NK-92 (cell line): ENCODE data around the gene LACTB.

ENCODE experiments used
- DNase-seq: peaks from one replicate; lab custom pipeline; 2025; ENCODE audit not compliant: unreplicated experiment; lab: John Stamatoyannopoulos, UW

Gene LACTB

DNA sequence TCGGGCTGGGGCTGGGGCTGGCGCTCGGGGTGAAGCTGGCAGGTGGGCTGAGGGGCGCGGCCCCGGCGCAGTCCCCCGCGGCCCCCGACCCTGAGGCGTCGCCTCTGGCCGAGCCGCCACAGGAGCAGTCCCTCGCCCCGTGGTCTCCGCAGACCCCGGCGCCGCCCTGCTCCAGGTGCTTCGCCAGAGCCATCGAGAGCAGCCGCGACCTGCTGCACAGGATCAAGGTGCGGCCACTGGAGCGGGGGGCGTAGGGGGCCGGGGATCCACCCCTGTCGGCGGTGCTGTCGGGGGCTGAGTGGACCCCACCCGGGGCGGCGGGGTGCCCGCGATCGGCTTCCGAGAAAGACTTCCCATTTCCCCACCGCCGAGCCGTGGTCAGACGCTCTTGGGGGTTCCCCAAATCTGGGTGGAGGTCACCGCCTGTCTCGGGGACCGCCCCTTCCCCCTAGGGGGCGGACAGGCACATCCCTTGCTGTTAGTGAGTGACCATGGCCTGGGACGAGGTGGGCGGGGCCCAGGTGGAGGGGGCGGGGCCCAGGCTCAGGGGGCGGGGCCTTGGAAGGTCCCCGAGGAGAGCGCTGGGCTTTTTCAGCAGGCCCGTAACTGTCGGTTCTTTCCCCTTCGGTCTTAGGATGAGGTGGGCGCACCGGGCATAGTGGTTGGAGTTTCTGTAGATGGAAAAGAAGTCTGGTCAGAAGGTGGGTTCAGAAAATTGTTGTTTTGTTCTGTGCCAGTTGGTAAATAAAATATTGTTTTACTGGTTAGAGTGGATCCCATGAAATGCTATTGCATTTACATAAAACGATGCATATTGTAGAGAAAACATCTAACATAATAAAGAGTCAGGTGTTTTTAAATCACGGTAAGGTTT is 578 bp downstream of the LACTB start:
- no peak for DNase-seq

- no peak for DNase-seq
These were observed 2.8 kb downstream of the LACTB start for GRCh38 chr15:63124506-63124905.

DNA sequence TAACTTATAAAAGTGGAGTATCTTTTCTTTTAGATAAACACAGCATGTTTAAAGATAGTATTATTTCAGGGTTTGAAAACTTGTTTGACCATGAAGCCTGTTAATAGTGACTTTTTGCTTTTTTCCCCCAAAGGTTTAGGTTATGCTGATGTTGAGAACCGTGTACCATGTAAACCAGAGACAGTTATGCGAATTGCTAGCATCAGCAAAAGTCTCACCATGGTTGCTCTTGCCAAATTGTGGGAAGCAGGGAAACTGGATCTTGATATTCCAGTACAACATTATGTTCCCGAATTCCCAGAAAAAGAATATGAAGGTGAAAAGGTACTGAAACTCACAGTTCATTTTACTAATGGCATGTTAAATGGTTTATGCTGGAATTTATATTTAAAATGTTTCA is 5.1 kb downstream of the LACTB start:
- DNase-seq, result no peak

DNA sequence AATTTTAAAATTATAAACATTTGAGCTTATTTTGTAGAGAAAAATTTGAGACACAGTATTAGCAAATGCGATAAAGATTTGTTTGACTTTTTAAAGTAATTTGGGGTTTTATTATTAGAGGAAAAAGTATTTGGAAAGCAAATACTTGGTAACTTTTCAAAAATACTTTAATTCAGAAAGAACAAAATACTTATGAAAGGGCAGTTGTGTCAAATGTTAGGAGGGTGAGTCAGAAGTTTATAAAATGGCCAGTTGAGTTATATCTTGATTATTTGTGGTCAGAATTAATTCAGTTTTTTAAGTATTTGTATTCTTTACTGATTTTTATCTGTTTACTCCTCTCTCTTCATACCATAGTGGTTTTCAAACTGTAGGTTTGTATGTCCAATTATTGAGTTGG is 12.1 kb downstream of the LACTB start:
- DNase-seq, result no peak

- no peak for DNase-seq
These were observed 12.8 kb downstream of the LACTB start for GRCh38 chr15:63134245-63134985.

GRCh38 chr15:63135281-63135680 is 13.6 kb downstream of the LACTB start:
- DNase-seq, result no peak

GRCh38 chr15:63135804-63136203 is 14.1 kb downstream of the LACTB start:
- no peak for DNase-seq

DNA sequence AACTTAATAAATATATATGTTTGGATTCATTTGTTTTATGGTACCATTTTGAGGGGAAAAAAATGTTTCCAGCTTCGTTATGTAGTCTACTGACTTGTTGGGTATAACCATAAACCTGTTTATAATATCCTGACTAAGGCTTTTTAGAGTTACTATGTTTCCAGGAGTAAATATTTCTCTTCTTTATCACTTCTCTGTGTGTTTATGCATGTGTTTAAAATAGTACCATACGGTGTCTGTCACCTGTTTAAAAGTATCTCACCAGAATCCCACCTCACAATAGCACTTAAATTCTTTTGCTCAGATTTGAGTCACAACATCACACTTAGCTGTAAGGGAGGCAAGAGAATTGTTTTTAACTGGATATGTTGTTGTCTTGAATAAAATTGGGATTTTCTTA is 15.1 kb downstream of the LACTB start:
- DNase-seq, result no peak

- DNase-seq, result no peak
These were observed 19.3 kb downstream of the LACTB start for GRCh38 chr15:63140936-63141335.

DNA sequence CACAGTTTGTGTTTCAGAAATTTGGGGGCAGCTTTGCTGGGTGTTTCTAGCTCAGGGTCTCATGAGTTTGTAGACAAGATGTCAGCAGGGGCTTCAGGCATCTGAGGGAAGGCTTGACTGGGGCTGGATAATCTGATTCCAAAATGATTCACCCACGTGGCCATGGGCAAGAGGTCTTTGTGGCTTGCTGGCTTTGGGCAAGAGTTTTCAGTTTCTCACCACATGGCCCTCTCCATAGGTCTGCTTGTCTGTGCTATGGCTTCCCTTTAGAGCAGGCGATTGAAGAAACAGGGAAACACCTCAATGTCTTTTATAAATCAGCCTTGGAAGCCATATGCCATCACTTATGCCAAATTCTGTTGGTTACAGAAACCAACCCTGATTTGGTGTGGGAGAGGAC is 23.8 kb downstream of the LACTB start:
- no peak for DNase-seq

- no peak for DNase-seq
These were observed 25.0 kb downstream of the LACTB start for GRCh38 chr15:63146684-63147083.

GRCh38 chr15:63151665-63152064 is 30.0 kb downstream of the LACTB start:
- no peak for DNase-seq

GRCh38 chr15:63155486-63155885 is 33.8 kb downstream of the LACTB start:
- no peak for DNase-seq

DNA sequence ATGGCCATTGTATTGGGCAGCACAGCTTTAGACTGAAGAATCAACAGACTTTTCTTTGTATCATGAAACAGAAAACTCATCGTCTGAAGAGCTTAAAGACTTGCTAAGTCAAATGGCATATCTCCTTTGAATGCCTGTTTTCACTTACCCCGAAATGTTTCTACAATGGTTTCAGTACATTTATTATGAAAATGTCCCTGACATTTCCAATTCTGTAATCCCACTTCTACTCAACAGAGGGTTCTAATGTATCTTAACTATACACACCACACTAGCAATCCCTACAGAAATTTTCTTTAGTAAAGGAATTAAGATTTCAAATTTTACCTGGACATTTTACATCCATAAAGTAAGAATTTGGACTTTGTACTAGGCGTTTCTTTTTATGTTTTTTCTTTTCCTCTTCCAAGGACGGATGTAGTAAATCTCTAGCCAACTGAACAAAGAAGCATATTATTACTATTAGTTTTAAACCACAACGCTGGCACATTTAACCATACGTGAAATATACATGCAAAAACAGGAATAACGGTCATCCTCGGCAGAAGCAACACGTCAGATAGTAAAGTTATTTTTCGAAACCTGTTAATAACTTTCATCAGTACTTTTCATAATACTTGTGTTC is 34.5 kb downstream of the LACTB start:
- no peak for DNase-seq

GRCh38 chr15:63156755-63157117 is 35.1 kb downstream of the LACTB start:
- no peak for DNase-seq

DNA sequence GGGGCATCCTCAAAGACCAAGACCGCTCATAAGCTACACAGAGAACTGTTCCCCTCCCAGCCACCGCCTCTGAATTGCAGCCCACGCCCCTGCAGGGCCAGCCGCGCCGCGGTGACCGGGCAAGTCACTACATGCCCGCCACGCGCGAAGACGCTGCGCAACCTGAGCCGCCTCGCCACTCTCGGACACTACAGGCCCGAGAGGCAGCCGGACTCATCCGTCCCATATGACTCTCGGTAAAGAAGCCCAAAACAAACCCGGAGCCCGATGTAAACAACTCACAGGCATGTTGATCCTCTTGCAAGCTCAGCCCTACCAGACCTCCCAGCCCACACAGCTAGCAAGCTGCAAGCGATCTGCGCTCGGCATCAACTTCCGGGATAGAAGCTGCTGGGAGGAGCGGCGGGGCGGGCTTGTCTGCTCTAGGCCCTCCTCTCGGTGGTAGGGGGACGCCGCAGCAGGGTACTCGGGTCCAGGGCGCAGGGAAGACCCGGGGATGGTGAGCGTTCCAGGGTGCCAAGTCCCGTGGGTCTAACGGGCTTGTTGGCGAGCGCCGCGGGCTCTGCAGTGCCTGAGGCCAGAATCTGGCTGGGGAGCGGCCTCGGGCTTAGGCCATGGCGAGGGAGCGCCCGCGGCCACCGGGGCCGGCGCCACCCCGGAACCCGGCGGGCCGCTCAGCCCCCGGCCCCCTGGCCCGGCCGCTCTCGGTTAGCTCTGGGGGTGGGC is 35.6 kb downstream of the LACTB start, which contains the start of gene RPS27L:
Gene RPS27L, minus strand, starts transcription at position 360 of the 726 bp plus-strand sequence. Its CDS starts 72 bp downstream, at position 288.
- DNase-seq, result peak; percentile 23

GRCh38 chr15:63157891-63158431 is 36.3 kb downstream of the LACTB start:
- no peak for DNase-seq

GRCh38 chr15:63160638-63161037 is 39.0 kb downstream of the LACTB start:
- DNase-seq, result no peak

DNA sequence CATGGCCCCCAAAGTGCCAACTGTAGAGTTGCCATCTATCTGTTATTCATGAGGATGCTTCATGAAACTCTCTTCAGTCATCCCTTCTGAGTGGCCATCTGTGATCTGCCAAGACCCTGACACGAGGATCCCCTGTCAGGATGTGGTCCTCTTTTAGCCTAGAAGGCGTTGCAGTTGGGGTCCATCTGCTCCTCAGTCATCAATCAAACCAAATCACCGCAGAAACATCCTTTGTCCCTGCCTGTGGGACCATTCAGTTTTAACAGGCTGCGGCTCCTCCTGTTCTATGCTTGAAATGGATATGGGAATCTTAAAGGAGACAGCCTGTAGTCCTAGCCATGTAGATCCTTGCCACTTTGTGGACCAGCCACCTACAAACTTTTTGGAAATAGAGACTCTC is 41.6 kb downstream of the LACTB start:
- DNase-seq, result no peak

GRCh38 chr15:63165166-63165859 is 43.7 kb downstream of the LACTB start:
- DNase-seq, result no peak
